Glutamatergic neuron (in vitro differentiated cells): ENCODE results near the gene ATP8A2. TPM values are rescaled to one million over a fixed set of nuclear protein-coding genes. Genes with fewer than 3 reads are reported as not detected.

Experiments used
- DNase-seq: peaks from one replicate; pipeline ENCODE4 v3.0.0; 2022
- H3K27ac Mint-ChIP-seq: one replicate; pipeline ENCODE4 v1.8.0; 2020; ENCODE audit warnings: mild to moderate bottlenecking, mixed read lengths, inconsistent platforms; ENCODE audit not compliant: unreplicated experiment
- H3K27me3 Mint-ChIP-seq: one replicate; pipeline ENCODE4 v1.8.0; 2020; ENCODE audit warnings: mild to moderate bottlenecking, moderate library complexity, mixed read lengths, inconsistent platforms; ENCODE audit not compliant: unreplicated experiment
- H3K36me3 Mint-ChIP-seq: one replicate; pipeline ENCODE4 v1.8.0; 2020; ENCODE audit warnings: mild to moderate bottlenecking, mixed read lengths, inconsistent platforms; ENCODE audit not compliant: unreplicated experiment
- H3K4me1 Mint-ChIP-seq: one replicate; pipeline ENCODE4 v1.8.0; 2020; ENCODE audit warnings: mild to moderate bottlenecking, low read depth, mixed read lengths, inconsistent platforms; ENCODE audit not compliant: unreplicated experiment
- H3K4me3 Mint-ChIP-seq: one replicate; pipeline ENCODE4 v1.8.0; 2020; ENCODE audit warnings: mild to moderate bottlenecking, mixed read lengths, inconsistent platforms; ENCODE audit not compliant: unreplicated experiment
- H3K9me3 Mint-ChIP-seq: one replicate; pipeline ENCODE4 v1.8.0; 2020; ENCODE audit warnings: mild to moderate bottlenecking, moderate library complexity, mixed read lengths, inconsistent platforms; ENCODE audit not compliant: unreplicated experiment
- total RNA-seq: library from RNA; stranded (reverse); fragmentation: NEBNext Ultra II Directional; extraction: Animal tissue kit (Norgen Biotek cat#: 25700); gene quantifications from one replicate; pipeline ENCODE4 v1.2.1, GENCODE V29; 2021; ENCODE audit not compliant: unreplicated experiment
- TF ChIP-seq, protein P1 (sequence below): fragments of 200-600 bp; sonication (generic); IDR thresholded peaks from one replicate; pipeline ENCODE4 v1.5.0; 2021; ENCODE audit not compliant: partially characterized antibody, unreplicated experiment

Gene ATP8A2
- total RNA-seq, 1 donor from 2014 or later: 70.1 TPM

DNA sequence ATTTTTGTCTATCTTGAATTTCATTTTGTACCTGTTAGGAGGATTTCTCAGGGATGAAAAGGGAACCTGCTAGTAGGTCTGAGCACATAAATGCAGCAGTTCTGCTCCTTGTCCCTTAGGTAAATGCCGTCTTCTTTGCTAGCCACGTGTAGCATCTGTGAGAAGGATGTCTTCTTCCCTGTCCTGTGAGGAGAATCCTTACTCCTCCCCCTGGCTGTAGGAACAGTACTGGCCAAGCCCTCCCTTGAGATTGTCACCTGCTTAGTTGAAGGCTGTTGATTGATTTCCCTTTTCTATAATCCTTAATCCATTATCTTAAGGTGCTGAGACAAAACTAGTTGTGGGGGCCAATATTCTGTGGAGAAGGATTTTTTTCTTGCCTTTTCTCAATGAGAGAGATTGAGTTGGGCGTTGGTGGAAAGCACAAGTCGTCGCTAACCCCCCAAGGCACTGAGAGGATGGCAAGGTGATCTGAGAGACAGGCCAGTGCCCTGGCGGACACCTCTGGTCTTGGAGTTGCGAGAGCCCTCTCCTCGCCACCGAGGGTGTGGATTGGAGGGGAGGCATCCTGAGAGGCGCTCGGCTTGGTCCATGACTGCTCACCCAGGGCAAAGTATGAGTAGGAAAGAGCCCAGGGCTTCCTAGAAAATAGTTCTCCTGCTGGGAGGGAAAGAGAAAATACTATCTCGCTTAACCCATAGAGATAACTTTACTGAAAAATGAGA, 216.7 kb downstream of the ATP8A2 start:
- DNase-seq: no peak
- Mint-ChIP-seq H3K9me3 (no peaks in the 10 kb centered on the region), H3K4me3 (no peak overlapping the region)

DNA sequence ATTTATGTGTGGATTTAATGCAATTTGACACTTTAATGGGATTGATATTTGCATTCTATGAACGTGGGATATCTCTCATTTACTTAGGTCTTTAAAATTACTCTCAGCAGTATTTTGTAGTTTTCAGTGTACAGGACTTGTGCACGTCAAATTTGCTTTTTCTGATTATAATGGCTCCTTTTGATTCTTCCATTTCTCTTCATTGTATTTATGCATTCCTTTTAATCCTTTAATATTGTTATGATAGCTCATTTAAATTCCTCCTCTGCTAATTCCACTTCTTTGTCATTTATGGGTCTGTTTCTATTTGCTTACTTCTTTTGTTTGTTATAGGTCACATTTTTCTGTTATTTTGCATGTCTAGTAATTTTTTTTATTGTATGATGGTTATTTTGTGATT, 226.6 kb downstream of the ATP8A2 start:
- no peak for DNase-seq
- TF ChIP-seq, protein P1, sequence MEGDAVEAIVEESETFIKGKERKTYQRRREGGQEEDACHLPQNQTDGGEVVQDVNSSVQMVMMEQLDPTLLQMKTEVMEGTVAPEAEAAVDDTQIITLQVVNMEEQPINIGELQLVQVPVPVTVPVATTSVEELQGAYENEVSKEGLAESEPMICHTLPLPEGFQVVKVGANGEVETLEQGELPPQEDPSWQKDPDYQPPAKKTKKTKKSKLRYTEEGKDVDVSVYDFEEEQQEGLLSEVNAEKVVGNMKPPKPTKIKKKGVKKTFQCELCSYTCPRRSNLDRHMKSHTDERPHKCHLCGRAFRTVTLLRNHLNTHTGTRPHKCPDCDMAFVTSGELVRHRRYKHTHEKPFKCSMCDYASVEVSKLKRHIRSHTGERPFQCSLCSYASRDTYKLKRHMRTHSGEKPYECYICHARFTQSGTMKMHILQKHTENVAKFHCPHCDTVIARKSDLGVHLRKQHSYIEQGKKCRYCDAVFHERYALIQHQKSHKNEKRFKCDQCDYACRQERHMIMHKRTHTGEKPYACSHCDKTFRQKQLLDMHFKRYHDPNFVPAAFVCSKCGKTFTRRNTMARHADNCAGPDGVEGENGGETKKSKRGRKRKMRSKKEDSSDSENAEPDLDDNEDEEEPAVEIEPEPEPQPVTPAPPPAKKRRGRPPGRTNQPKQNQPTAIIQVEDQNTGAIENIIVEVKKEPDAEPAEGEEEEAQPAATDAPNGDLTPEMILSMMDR: no peak
- H3K9me3 Mint-ChIP-seq: peaks cover 1% of the 10 kb centered on the region
- peaks cover 7% of the 10 kb centered on the region for H3K4me1 Mint-ChIP-seq
- no peak overlapping the region for H3K27ac Mint-ChIP-seq
- no peak overlapping the region for H3K4me3 Mint-ChIP-seq
- peaks cover 1% of the 10 kb centered on the region for H3K27me3 Mint-ChIP-seq
- H3K36me3 Mint-ChIP-seq: peaks cover 4% of the 10 kb centered on the region

More for the DNA sequence above, 216.7 kb downstream of the ATP8A2 start:
- TF ChIP-seq, protein P1: no peak
- Mint-ChIP-seq H3K36me3 (peaks cover 6% of the 10 kb centered on the region), H3K4me1 (peaks cover 20% of the 10 kb centered on the region), H3K27me3 (no peaks in the 10 kb centered on the region), H3K27ac (no peak overlapping the region)

DNA sequence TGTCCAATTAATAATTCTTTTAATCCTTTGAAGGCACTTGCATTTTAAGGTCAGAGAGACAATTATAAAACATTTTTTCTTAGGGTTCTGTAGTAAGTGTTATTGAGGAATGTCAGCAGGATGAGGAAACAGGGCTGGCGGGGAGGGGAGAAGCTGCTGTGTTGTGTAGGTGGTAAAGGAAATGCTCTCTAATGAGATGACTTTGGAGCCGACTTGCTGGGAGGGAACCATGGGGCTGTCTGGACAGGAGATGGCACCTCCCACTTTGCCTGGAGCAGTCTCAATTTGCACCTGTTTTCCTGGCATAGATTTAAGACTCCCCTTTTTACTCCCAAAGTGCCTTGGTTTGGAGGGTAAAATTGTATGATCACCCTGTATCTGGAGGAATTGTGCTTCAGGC, 230.4 kb downstream of the ATP8A2 start:
- no peak overlapping the region for H3K27ac Mint-ChIP-seq

DNA sequence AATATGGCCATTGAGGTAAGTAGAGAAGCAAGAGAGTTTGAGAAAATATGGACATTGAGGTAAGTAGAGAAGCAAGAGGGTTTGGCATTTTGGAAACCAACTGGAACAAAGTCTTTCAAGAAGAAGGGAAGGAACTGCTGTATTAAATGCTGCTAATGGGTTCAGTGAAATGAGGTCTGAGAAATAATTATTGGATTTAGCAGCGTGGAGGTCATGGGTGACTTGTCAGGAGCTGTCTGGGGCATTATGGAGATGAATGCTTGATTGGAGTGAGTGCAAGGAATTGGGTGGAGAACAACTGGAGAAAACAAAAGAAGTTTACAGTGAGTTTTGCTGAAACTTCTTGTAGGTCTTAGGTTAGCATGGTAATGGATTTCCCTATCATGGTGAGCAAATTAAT, 232.3 kb downstream of the ATP8A2 start:
- TF ChIP-seq, protein P1: no peak
- Mint-ChIP-seq H3K36me3 (peaks cover 4% of the 10 kb centered on the region), H3K27ac (no peak overlapping the region), H3K4me3 (no peak overlapping the region), H3K27me3 (peaks cover 1% of the 10 kb centered on the region), H3K9me3 (no peaks in the 10 kb centered on the region), H3K4me1 (peaks cover 12% of the 10 kb centered on the region)
- DNase-seq: no peak

More for the DNA sequence above, 230.4 kb downstream of the ATP8A2 start:
- H3K36me3 Mint-ChIP-seq: peaks cover 4% of the 10 kb centered on the region
- peaks cover 13% of the 10 kb centered on the region for H3K4me1 Mint-ChIP-seq
- H3K9me3 Mint-ChIP-seq: no peaks in the 10 kb centered on the region
- no peak for DNase-seq
- H3K4me3 Mint-ChIP-seq: no peak overlapping the region
- H3K27me3 Mint-ChIP-seq: peaks cover 1% of the 10 kb centered on the region
- TF ChIP-seq, protein P1: no peak

DNA sequence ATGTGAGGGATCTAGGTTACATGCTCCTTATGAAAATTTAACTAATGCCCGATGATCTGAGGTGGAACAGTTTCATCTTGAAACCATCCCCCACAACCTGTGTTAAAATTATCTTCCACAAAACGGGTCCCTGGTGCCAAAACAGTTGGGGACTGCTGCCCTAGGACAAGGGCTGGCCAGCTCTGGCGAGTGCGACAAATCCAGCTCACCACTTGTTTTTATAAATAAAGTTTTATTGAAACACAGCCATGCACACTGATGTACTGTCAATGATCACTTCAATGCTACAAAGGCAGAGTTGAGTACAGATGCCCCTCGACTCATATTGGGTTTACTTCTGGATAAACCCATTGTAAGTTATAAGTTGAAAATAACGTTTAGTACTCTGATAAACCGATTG, 235.3 kb downstream of the ATP8A2 start:
- H3K27me3 Mint-ChIP-seq: peaks cover under 1% of the 10 kb centered on the region
- H3K4me1 Mint-ChIP-seq: peaks cover 8% of the 10 kb centered on the region
- H3K4me3 Mint-ChIP-seq: no peak overlapping the region
- no peak for DNase-seq
- peaks cover 17% of the 10 kb centered on the region for H3K36me3 Mint-ChIP-seq
- TF ChIP-seq, protein P1: no peak
- H3K27ac Mint-ChIP-seq: no peak overlapping the region
- no peaks in the 10 kb centered on the region for H3K9me3 Mint-ChIP-seq
